H9 (cell line): ENCODE data around the gene C13orf42. TPM values are rescaled to one million over a fixed set of nuclear protein-coding genes. Genes with fewer than 3 reads are reported as not detected.

ENCODE experiments used
- DNase-seq: peaks from one replicate; pipeline ENCODE4 v3.0.0-alpha.2; 2017
- H2AFZ ChIP-seq: one replicate; pipeline ENCODE4 v1.6.1; 2013; ENCODE audit warnings: mild to moderate bottlenecking, low read length, control low read depth, moderate library complexity
- H2AK5ac ChIP-seq: 2 replicates; pipeline ENCODE4 v1.6.1; 2013; ENCODE audit warnings: low read length, control low read depth, mixed read lengths; ENCODE audit not compliant: insufficient read length
- H2BK120ac ChIP-seq: one replicate; pipeline ENCODE4 v1.6.1; 2013; ENCODE audit warnings: low read depth, mild to moderate bottlenecking, low read length, control low read depth, inconsistent platforms; ENCODE audit not compliant: poor library complexity, severe bottlenecking
- H2BK12ac ChIP-seq: 2 replicates; pipeline ENCODE4 v1.6.1; 2013; ENCODE audit warnings: low read length, control low read depth, mixed read lengths, low read depth; ENCODE audit not compliant: insufficient read length
- H2BK15ac ChIP-seq: 2 replicates; pipeline ENCODE4 v1.6.1; 2013; ENCODE audit warnings: low read depth, low read length, control low read depth
- H2BK20ac ChIP-seq: one replicate; pipeline ENCODE4 v1.6.1; 2013; ENCODE audit warnings: low read depth, mild to moderate bottlenecking, low read length, control low read depth, inconsistent platforms; ENCODE audit not compliant: poor library complexity, severe bottlenecking
- H2BK5ac ChIP-seq: 2 replicates; pipeline ENCODE4 v1.6.1; 2013; ENCODE audit warnings: low read length, control low read depth, mixed read lengths; ENCODE audit not compliant: insufficient read length
- H3K14ac ChIP-seq: 2 replicates; pipeline ENCODE4 v1.6.1; 2013; ENCODE audit warnings: low read length, control low read depth; ENCODE audit not compliant: insufficient read depth
- H3K18ac ChIP-seq: 2 replicates; pipeline ENCODE4 v1.6.1; 2013; ENCODE audit warnings: low read depth, mild to moderate bottlenecking, mixed read lengths, low read length, control low read depth; ENCODE audit not compliant: insufficient read length
- H3K23ac ChIP-seq: 2 replicates; pipeline ENCODE4 v1.6.1; 2013; ENCODE audit warnings: low read length, control low read depth, mixed read lengths, low read depth; ENCODE audit not compliant: insufficient read length
- H3K23me2 ChIP-seq: 2 replicates; pipeline ENCODE4 v1.6.1; 2013; ENCODE audit warnings: low read depth, mild to moderate bottlenecking, mixed read lengths, low read length, control low read depth; ENCODE audit not compliant: insufficient read length, poor library complexity, severe bottlenecking
- H3K27ac ChIP-seq: 2 replicates; pipeline ENCODE4 v1.5.1; 2013; ENCODE audit warnings: low read length, control low read depth, mixed read lengths, low read depth; ENCODE audit not compliant: insufficient read length
- H3K27me3 ChIP-seq: 2 replicates; pipeline ENCODE4 v1.6.1; 2013; ENCODE audit warnings: low read length, control low read depth, inconsistent platforms; ENCODE audit not compliant: insufficient read depth
- H3K4ac ChIP-seq: 2 replicates; pipeline ENCODE4 v1.6.1; 2013; ENCODE audit warnings: low read depth, mild to moderate bottlenecking, control low read depth, inconsistent platforms, low read length, moderate library complexity
- H3K4me1 ChIP-seq: 2 replicates; pipeline ENCODE4 v1.6.1; 2013; ENCODE audit warnings: low read length, control low read depth, inconsistent platforms; ENCODE audit not compliant: insufficient read depth
- H3K4me2 ChIP-seq: 2 replicates; pipeline ENCODE4 v1.6.1; 2013; ENCODE audit warnings: low read length, control low read depth, mixed read lengths; ENCODE audit not compliant: insufficient read length, insufficient read depth
- H3K56ac ChIP-seq: 2 replicates; pipeline ENCODE4 v1.6.1; 2013; ENCODE audit warnings: low read depth, mild to moderate bottlenecking, mixed read lengths, low read length, control low read depth; ENCODE audit not compliant: insufficient read length
- H3K79me1 ChIP-seq: 2 replicates; pipeline ENCODE4 v1.6.1; 2013; ENCODE audit warnings: low read depth, mild to moderate bottlenecking, moderate library complexity, low read length, control low read depth, inconsistent platforms; ENCODE audit not compliant: insufficient read depth, poor library complexity, severe bottlenecking
- H3K79me2 ChIP-seq: 2 replicates; pipeline ENCODE4 v1.6.1; 2013; ENCODE audit warnings: low read length, control low read depth, inconsistent platforms; ENCODE audit not compliant: insufficient read depth
- H3K9ac ChIP-seq: 2 replicates; pipeline ENCODE4 v1.6.1; 2013; ENCODE audit warnings: low read length, control low read depth, mixed read lengths; ENCODE audit not compliant: insufficient read length; ENCODE audit errors: extremely low read depth
- H3K9me3 ChIP-seq: one replicate; pipeline ENCODE4 v1.6.1; 2013; ENCODE audit warnings: low read depth, low read length, inconsistent platforms; ENCODE audit not compliant: control insufficient read depth
- H3T11ph ChIP-seq: one replicate; pipeline ENCODE4 v1.6.1; 2013; ENCODE audit warnings: mild to moderate bottlenecking, low read length, control low read depth, inconsistent platforms
- H4K20me1 ChIP-seq: one replicate; pipeline ENCODE4 v1.6.1; 2013; ENCODE audit not compliant: control insufficient read depth, insufficient read length, insufficient read depth
- H4K5ac ChIP-seq: 2 replicates; pipeline ENCODE4 v1.6.1; 2013; ENCODE audit warnings: low read depth, mild to moderate bottlenecking, mixed read lengths, low read length, control low read depth; ENCODE audit not compliant: insufficient read length
- H4K8ac ChIP-seq: replicated peaks from 2 replicates; pipeline ENCODE4 v1.6.1; 2013; ENCODE audit warnings: low read length, control low read depth, mixed read lengths, low read depth; ENCODE audit not compliant: insufficient read length
- H4K91ac ChIP-seq: 2 replicates; pipeline ENCODE4 v1.6.1; 2013; ENCODE audit warnings: low read depth, mild to moderate bottlenecking, moderate library complexity, mixed read lengths, low read length, control low read depth; ENCODE audit not compliant: insufficient read length
- H3K27ac Mint-ChIP-seq, 3 experiments: 2 replicates in 2 of 3; 3 replicates in 1 of 3; pipeline ENCODE4 v1.8.0; 2020 to 2021; ENCODE audit warnings: mixed read lengths in 3 of 3, mild to moderate bottlenecking in 1 of 3, moderate library complexity in 1 of 3
- H3K27me3 Mint-ChIP-seq: 2 replicates; pipeline ENCODE4 v1.8.0; 2021; ENCODE audit warnings: low read depth, mild to moderate bottlenecking, moderate library complexity, mixed read lengths
- H3K36me3 Mint-ChIP-seq, 3 experiments: 2 replicates in 2 of 3; 3 replicates in 1 of 3; pipeline ENCODE4 v1.8.0; 2020 to 2021; ENCODE audit warnings: low read depth in 3 of 3, mixed read lengths in 3 of 3; ENCODE audit not compliant: insufficient read depth in 1 of 3
- H3K4me1 Mint-ChIP-seq, 2 experiments: 2 replicates each; pipeline ENCODE4 v1.8.0; 2020; ENCODE audit warnings: mixed read lengths in 2 of 2
- H3K4me3 Mint-ChIP-seq, 2 experiments: 2 replicates in 1 of 2; 3 replicates in 1 of 2; pipeline ENCODE4 v1.8.0; 2020 to 2021; ENCODE audit warnings: mild to moderate bottlenecking in 2 of 2, mixed read lengths in 2 of 2, moderate library complexity in 1 of 2
- H3K9me3 Mint-ChIP-seq, 2 experiments: 2 replicates in 1 of 2; 3 replicates in 1 of 2; pipeline ENCODE4 v1.8.0; 2020; ENCODE audit warnings: mild to moderate bottlenecking in 2 of 2, mixed read lengths in 2 of 2, moderate library complexity in 1 of 2
- WGBS: extraction: QIAGEN DNeasy Blood & Tissue Kit; methylation state at CpG from one replicate; pipeline ENCODE4 v1.1.7; 2013; ENCODE audit warnings: missing lambda C conversion rate, low lambda C conversion rate, mixed read lengths; ENCODE audit not compliant: insufficient read length; ENCODE audit errors: extremely low coverage; 5-methylcytosine and 5-hydroxymethylcytosine counted together
- total RNA-seq: library from RNA; stranded (reverse); gene quantifications from 2 replicates; pipeline ENCODE4 v1.2.1, GENCODE V29; 2021
- TF ChIP-seq, protein P1 (sequence below): fragments of 200-600 bp; sonication (generic); conservative IDR thresholded peaks from 3 replicates; pipeline ENCODE4 v1.8.0; 2021; ENCODE audit warnings: antibody characterized with exemption, mild to moderate bottlenecking

Gene C13orf42
- total RNA-seq, 1 experiment from 2014 or later: 16.5 TPM

DNA sequence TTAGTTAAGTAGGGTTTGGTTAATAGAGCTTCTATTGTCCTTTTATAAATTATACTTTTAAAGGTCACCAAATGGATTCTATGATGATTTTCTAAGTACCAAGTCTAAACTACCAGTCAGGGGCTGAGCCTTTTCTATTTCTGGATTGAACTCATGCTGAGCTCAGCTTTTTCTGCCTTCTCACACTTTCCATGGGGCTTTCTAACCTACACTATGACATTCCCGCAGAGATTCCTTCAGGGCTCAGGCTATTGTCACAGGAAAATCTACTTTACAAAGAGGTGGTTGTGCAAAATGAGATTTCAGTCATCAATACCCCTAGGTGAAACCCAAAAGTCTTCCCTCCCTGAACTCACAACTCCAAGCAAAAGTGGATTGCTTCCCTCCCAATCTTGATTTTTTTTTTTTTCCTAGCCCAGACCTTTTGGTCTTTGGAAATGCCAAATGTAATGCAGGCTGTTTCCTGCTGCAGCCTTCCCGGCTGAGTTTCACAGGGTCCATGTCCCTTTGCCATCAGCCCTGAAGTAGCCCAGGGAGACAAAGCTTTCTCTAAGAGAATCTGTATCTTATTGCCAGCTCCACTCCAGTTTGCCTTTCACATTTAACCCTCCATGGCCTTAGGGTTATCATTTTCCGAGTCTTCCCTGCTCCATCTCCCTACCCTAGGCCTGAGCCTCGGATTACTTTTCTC, 13.6 kb downstream of the C13orf42 start:
- Mint-ChIP-seq H3K27me3 (no peaks in the 10 kb centered on the region), H3K4me3 (no peak overlapping the region), H3K4me1 (peaks cover 34 to 35% of the 10 kb centered on the region in 2 experiments), H3K36me3 (peaks cover 0 to 15% (median 2%) of the 10 kb centered on the region in 3 experiments; a peak in 3 of 7 replicates), H3K9me3 (no peaks in the 10 kb centered on the region; a peak in 2 of 5 replicates), H3K27ac (peak overlapping the region; percentile 62 to 98 (median 87); a peak in 6 of 7 replicates)
- Histone ChIP-seq H2AFZ (no peak overlapping the region), H3K4me2 (no peak overlapping the region), H3K79me1 (no peaks in the 10 kb centered on the region), H3K4ac (no peak overlapping the region), H3K9me3 (no peaks in the 10 kb centered on the region), H2BK5ac (no peak overlapping the region), H3K27ac (no peak overlapping the region), H3T11ph (no peak overlapping the region), H2AK5ac (no peak overlapping the region), H3K23me2 (no peaks in the 10 kb centered on the region), H3K56ac (no peak overlapping the region), H4K91ac (no peak overlapping the region), H3K18ac (no peak overlapping the region), H3K14ac (no peak overlapping the region), H2BK120ac (no peak overlapping the region), H2BK20ac (no peak overlapping the region), H3K4me1 (peaks cover 10% of the 10 kb centered on the region; the same call in 1 of the 2 replicates), H2BK12ac (no peak overlapping the region), H3K23ac (no peak overlapping the region), H3K79me2 (no peaks in the 10 kb centered on the region), H4K20me1 (no peaks in the 10 kb centered on the region), H3K27me3 (no peaks in the 10 kb centered on the region), H2BK15ac (no peak overlapping the region), H3K9ac (no peak overlapping the region), H4K8ac (no peak overlapping the region), H4K5ac (no peak overlapping the region)
- no peak for DNase-seq
- no CpG with 5 or more reads among the region's 4 CpGs for WGBS
- TF ChIP-seq, protein P1, sequence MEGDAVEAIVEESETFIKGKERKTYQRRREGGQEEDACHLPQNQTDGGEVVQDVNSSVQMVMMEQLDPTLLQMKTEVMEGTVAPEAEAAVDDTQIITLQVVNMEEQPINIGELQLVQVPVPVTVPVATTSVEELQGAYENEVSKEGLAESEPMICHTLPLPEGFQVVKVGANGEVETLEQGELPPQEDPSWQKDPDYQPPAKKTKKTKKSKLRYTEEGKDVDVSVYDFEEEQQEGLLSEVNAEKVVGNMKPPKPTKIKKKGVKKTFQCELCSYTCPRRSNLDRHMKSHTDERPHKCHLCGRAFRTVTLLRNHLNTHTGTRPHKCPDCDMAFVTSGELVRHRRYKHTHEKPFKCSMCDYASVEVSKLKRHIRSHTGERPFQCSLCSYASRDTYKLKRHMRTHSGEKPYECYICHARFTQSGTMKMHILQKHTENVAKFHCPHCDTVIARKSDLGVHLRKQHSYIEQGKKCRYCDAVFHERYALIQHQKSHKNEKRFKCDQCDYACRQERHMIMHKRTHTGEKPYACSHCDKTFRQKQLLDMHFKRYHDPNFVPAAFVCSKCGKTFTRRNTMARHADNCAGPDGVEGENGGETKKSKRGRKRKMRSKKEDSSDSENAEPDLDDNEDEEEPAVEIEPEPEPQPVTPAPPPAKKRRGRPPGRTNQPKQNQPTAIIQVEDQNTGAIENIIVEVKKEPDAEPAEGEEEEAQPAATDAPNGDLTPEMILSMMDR: no peak
